Activated T-helper 1 cell treated with anti-CD3 and anti-CD28 coated beads, Interleukin-12 subunit alpha, Interleukin-12 subunit beta, Interleukin-2, Interleukin-4 antibody, amounts not matched to agents 30 ng/mL and 10 ng/mL and 1 ng/mL, durations not matched to agents 14 hours and 24 hours and 36 hours (primary cell): Measurements from ENCODE around the gene PAH. TPM values are rescaled to one million over a fixed set of nuclear protein-coding genes. Genes with fewer than 3 reads are reported as not detected.
A peak's percentile ranks its signal among the peaks of the same experiment; 100 is the strongest.

Source experiments
- DNase-seq: peaks from one replicate; pipeline ENCODE4 v3.0.0; 2021; ENCODE audit warnings: low spot score
- H3K27ac Mint-ChIP-seq: one replicate; pipeline ENCODE4 v1.8.0; 2021; ENCODE audit warnings: mild to moderate bottlenecking, mixed read lengths
- H3K27me3 Mint-ChIP-seq: one replicate; pipeline ENCODE4 v1.8.0; 2022; ENCODE audit warnings: mild to moderate bottlenecking, moderate library complexity, mixed read lengths; ENCODE audit not compliant: insufficient read depth
- H3K36me3 Mint-ChIP-seq: one replicate; pipeline ENCODE4 v1.8.0; 2021; ENCODE audit warnings: low read depth, mixed read lengths
- H3K4me1 Mint-ChIP-seq: one replicate; pipeline ENCODE4 v1.8.0; 2021; ENCODE audit warnings: low read depth, mixed read lengths
- H3K4me3 Mint-ChIP-seq: one replicate; pipeline ENCODE4 v1.8.0; 2021; ENCODE audit warnings: mild to moderate bottlenecking, moderate library complexity, mixed read lengths
- H3K9me3 Mint-ChIP-seq: one replicate; pipeline ENCODE4 v1.8.0; 2021; ENCODE audit warnings: mixed read lengths
- intact Hi-C: fragments of 100-400 bp; cut with micrococcal nuclease; formaldehyde crosslinking; loops from one replicate; pipeline ENCODE4 v1.15.1; 2024
- total RNA-seq: library from RNA; stranded (reverse); gene quantifications from 2 replicates; pipeline ENCODE4 v1.2.3, GENCODE V29; 2022

PAH gene
- not detected in 2 replicates for total RNA-seq

DNA sequence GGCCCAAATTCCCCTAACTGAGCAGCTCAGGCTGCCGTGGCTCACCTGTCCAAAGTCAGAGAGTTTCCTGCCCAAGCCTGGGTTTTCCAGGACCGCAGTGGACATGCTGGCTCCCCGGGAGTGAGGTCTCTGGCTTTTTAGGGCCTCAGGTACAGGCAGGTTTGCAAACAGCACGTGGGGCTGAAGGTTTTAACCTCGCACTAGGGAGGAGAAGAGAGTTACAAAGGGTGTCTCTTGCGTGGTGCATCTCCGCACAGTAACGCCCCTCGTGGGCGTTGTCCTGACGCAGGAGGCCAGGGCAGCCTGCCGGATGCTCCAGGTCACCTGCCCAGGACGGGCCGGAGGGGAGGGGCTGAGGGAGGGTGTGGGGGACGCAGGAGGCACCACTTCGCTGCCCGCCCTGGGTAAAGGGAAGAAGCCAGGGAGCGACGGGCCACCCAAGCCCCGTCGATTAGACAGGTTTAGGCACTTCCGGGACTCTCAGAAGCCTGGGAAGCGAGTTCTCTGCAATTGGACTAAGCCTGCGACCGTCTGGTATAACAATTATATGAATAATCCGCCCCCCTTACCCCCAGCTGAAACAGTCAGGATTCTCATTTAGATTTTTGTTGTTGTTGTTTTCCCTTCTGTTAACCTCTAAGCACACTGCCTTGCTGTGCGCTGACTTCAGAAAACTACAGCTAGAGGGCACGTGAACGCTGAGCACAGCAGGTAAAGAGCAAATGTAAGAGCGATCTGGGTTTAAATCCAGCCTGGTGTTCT, at the start of gene PAH:
Gene PAH, minus strand, starts transcription at position 219 of the 762 bp plus-strand sequence. Its CDS starts 114 bp downstream, at position 105.
- H3K36me3 Mint-ChIP-seq, result no peaks in the 10 kb centered on the region
- intact Hi-C loops, result no loop called here
- DNase-seq, result no peak
- H3K4me1 Mint-ChIP-seq, result no peaks in the 10 kb centered on the region
- peaks cover 26% of the 10 kb centered on the region for H3K27me3 Mint-ChIP-seq
- peak within 1 kb of the TSS; percentile 54 for H3K4me3 Mint-ChIP-seq
- H3K9me3 Mint-ChIP-seq, result no peaks in the 10 kb centered on the region
- no peak within 1 kb of the TSS for H3K27ac Mint-ChIP-seq

DNA sequence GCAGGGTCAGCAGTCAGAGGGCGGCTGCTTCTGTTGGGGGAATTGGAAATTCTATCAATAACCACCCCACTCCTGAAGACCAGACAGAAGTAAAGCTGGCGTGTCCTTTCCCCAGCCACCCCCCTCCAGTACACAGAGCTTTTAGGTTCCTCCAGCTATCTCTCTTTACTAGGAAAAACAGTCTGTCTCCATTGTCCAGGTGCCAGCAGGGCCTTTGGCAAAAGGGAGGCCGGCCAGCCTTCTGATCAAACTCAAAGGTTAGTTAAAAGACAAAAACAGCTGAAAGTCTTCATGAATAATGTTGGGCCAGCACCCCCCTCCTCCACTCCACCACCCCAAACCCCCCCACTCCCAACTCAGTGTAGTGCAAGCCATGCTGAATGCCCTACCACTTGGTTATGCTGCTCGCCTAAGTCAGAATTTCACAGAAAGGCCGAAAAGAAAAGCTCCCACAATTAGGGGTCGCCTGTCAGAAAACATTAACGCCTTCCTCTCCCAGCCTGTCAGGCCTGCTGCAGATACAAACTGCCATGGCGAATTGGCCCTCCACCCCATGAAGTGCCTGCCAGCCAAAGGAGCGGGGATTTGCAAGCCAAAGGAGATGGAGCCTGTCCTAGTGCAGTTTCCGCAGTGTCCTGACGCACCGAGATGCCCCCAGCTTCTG, 49.3 kb upstream of the PAH start:
- Mint-ChIP-seq H3K4me3 (no peak overlapping the region), H3K27ac (no peak overlapping the region), H3K9me3 (peaks cover 13% of the 10 kb centered on the region), H3K36me3 (peaks cover 5% of the 10 kb centered on the region), H3K27me3 (peaks cover 82% of the 10 kb centered on the region), H3K4me1 (peaks cover 30% of the 10 kb centered on the region)
- DNase-seq, result no peak
- intact Hi-C loops, result no loop called here

DNA sequence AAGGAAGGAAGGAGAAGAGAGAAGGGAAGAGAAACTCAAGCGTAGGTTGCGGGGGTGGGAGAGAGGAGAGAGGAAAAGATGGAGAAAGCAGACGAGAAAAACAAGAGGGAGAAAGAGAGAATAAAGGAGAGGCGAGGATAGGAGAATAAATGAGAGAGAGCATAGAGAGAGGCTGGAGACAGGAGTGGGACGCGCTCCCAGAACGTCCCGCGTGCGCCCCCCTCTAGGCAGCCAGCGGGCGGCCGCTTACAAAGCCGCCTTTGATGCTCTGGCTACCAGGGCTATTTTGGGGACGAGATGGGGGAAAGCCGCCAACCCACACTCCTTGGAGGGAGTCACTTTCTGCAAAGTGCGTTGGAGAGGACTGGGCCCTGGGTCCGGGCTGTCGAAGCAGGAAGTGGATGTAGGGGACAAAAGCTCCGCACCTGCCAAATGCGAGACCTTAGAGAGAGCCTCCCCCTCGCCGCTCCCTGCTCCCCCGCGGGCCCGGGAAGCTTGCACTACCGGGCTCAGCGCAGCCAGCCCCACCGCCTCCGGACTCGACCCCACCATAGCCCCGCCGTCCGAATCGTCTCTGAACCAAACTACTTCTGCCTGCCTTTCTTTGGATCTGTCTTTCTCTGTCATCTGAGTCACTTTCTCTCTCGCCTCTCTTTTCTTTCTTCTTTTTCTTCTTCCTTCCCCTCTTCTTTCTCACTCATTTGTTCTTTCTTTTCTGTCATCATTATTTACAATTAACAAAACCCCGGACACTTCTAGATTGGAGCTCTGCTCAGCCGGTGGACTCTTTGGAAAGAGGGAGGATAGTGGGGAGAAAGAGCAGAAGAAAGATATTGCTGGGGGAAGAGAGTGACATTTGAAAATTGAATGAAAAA, 48.5 kb upstream of the PAH start:
- H3K9me3 Mint-ChIP-seq, result peaks cover 13% of the 10 kb centered on the region
- H3K27me3 Mint-ChIP-seq, result peaks cover 91% of the 10 kb centered on the region
- intact Hi-C loops, result loop anchor here (2.0 kb wide), 1 partner anchor 15 kb away; no protein-coding TSS in a partner anchor
- H3K4me3 Mint-ChIP-seq, result peak overlapping the region; percentile 71
- H3K36me3 Mint-ChIP-seq, result peaks cover 5% of the 10 kb centered on the region
- no peak overlapping the region for H3K27ac Mint-ChIP-seq
- peaks cover 30% of the 10 kb centered on the region for H3K4me1 Mint-ChIP-seq
- no peak for DNase-seq

DNA sequence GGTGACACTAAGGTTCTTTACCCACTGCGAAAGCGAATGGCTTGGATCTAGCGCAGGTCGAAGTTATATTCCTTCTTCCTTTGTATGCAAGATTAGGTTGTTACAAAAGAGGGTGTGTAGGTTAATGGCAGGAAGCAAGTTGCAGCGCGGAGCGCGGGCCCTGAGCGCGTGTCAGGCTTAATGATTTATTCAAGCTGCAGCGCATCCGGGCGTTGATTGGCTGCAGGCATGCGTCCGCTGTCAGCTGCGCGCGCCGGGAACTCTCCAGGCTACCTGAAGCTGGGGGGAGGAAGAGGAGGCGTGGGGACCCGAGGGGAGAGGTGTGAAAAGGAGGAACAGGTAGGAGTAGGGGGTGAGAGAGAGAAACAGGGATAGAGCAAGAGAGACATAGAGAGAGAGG, 47.8 kb upstream of the PAH start:
- Mint-ChIP-seq H3K4me1 (peaks cover 30% of the 10 kb centered on the region), H3K27me3 (peaks cover 91% of the 10 kb centered on the region), H3K27ac (no peak overlapping the region), H3K9me3 (peaks cover 13% of the 10 kb centered on the region), H3K4me3 (peak overlapping the region; percentile 71), H3K36me3 (peaks cover 5% of the 10 kb centered on the region)
- DNase-seq, result no peak
- intact Hi-C loops, result loop anchor here (2.0 kb wide), 1 partner anchor 14 kb away; no protein-coding TSS in a partner anchor

DNA sequence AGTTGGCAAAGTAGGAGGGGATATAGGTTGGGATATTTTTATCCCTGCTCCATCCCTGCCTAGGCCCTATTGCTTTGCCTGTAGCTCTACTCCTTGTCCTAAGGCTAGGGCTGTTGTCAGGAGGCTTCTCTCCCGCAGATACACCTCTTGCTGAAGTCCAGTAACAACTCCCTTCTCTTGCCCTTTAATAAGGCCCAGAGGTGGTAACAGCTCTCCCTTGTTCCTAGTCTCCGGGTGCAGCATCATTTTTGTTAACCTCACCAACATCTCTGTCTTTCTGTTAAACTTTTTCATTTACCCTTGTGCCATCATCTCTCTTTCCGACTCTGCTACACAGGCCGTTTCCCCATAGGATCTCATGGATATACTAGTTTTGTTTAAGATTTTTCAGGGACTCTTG, 46.8 kb upstream of the PAH start:
- H3K9me3 Mint-ChIP-seq, result peaks cover 13% of the 10 kb centered on the region
- peaks cover 37% of the 10 kb centered on the region for H3K4me1 Mint-ChIP-seq
- peaks cover 5% of the 10 kb centered on the region for H3K36me3 Mint-ChIP-seq
- no peak overlapping the region for H3K4me3 Mint-ChIP-seq
- peaks cover 94% of the 10 kb centered on the region for H3K27me3 Mint-ChIP-seq
- no peak for DNase-seq
- H3K27ac Mint-ChIP-seq, result no peak overlapping the region
- intact Hi-C loops, result loop anchor here (2.0 kb wide), 1 partner anchor 13 kb away; no protein-coding TSS in a partner anchor

DNA sequence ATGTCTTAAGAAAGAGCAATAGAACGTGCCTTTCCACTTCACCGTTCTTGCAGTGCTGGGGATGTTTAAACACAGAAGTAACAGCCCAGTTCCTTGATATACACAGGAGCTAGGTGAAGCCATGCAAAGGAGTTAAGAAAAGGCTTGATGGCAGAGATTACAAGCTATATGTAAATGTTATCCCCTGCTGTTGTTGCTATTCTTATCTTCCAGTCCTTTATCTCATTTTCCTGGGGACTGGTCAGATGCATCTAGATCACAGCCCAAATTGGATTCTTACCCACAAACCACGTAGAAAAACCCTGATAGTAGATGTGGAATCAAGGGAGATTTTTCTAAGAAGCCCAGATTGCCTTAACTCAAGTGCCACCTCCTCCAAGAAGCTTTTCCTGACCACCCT, 45.9 kb upstream of the PAH start:
- Mint-ChIP-seq H3K27me3 (peaks cover 96% of the 10 kb centered on the region), H3K9me3 (peaks cover 13% of the 10 kb centered on the region), H3K27ac (no peak overlapping the region), H3K4me1 (peaks cover 37% of the 10 kb centered on the region), H3K36me3 (peaks cover 5% of the 10 kb centered on the region), H3K4me3 (no peak overlapping the region)
- intact Hi-C loops, result no loop called here
- DNase-seq, result no peak

DNA sequence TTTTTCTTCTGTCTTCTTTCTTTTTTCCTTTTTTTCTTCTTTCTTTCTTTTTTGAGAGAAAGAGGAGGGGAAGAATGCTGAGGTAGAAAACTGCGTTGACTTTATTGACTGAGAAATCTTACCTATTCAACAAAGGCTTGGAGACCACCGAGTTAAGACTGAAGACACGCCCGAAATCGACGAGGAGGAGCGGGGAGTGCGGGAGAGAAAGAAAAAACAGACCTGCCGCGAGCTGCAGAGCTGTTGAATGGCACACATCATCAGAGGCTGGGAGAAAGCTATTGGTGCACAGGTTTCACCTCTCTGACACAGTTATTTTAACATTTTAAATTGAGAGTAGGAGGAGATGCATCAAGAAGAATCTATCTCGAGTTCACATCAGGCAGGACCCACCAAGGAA, 45.5 kb upstream of the PAH start:
- DNase-seq, result no peak
- Mint-ChIP-seq H3K27me3 (peaks cover 96% of the 10 kb centered on the region), H3K36me3 (peaks cover 5% of the 10 kb centered on the region), H3K4me1 (peaks cover 37% of the 10 kb centered on the region), H3K4me3 (no peak overlapping the region), H3K9me3 (peaks cover 13% of the 10 kb centered on the region), H3K27ac (no peak overlapping the region)
- intact Hi-C loops, result no loop called here

DNA sequence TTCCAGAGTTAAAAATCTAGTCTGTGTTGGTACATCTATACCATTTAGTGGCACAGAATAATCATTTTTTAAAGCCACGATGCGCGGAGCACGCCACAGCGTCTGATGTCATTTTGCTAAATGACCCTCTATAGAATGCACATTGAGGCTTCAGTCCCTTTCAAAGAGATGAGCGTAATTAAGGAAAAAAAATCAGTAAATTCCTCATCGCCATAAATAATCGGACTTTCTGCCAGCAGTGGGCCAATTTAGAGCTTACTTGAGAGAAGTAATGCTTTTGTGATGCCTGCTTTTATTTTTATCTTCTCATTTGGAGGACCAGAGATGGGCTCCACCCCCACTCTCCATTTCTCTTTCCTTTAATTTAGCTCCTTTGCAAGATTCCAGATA, 44.4 kb upstream of the PAH start:
- DNase-seq, result no peak
- no peak overlapping the region for H3K27ac Mint-ChIP-seq
- H3K36me3 Mint-ChIP-seq, result peaks cover 5% of the 10 kb centered on the region
- peaks cover 46% of the 10 kb centered on the region for H3K4me1 Mint-ChIP-seq
- peaks cover 94% of the 10 kb centered on the region for H3K27me3 Mint-ChIP-seq
- H3K4me3 Mint-ChIP-seq, result no peak overlapping the region
- peaks cover 13% of the 10 kb centered on the region for H3K9me3 Mint-ChIP-seq
- intact Hi-C loops, result no loop called here

DNA sequence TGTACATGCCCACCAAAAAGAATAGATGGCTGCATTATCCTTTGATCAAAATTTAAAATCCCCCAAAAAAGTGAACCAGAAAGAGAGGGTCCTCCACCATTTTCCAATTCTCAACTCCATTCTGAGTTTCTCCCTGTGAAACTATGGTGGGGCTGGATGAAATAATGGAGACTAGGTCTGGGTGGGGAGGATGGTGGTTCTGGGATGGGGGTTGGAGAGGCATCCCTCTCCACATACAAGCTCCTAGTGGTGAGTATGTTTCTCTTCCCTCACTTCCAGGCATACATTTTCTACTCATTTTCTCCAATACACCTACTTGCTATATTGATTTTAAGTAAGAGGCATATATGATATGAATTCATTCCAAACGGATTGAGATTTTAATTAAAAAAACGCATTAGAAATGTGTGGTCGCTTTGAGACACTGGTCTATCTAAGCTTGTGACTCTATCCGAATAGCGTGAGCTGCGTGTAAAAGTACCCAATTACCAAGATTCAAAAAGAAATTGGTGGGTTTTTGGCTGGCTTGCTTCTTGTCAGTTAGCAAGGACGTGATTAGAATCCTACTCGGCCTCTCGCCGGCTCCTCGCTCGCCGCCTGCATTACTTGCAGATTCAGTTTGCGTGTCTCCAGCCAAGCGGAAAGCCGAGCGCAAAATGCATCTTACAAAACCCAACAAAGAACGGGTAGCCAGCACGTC, 43.9 kb upstream of the PAH start:
- peaks cover 13% of the 10 kb centered on the region for H3K9me3 Mint-ChIP-seq

DNA sequence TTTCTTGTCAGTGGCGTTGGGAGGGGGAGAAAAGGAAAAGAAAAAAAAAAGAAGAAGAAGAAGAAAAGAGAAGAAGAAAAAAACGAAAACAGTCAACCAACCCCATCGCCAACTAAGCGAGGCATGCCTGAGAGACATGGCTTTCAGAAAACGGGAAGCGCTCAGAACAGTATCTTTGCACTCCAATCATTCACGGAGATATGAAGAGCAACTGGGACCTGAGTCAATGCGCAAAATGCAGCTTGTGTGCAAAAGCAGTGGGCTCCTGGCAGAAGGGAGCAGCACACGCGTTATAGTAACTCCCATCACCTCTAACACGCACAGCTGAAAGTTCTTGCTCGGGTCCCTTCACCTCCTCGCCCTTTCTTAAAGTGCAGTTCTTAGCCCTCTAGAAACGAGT, 42.3 kb upstream of the PAH start:
- H3K27ac Mint-ChIP-seq, result peak overlapping the region; percentile 42
- intact Hi-C loops, result no loop called here
- peaks cover 89% of the 10 kb centered on the region for H3K27me3 Mint-ChIP-seq
- no peak for DNase-seq
- H3K9me3 Mint-ChIP-seq, result peaks cover 11% of the 10 kb centered on the region
- H3K4me1 Mint-ChIP-seq, result peaks cover 34% of the 10 kb centered on the region
- H3K36me3 Mint-ChIP-seq, result peaks cover 5% of the 10 kb centered on the region
- peak overlapping the region; percentile 50 for H3K4me3 Mint-ChIP-seq

More for the DNA sequence above, 43.9 kb upstream of the PAH start:
- peaks cover 90% of the 10 kb centered on the region for H3K27me3 Mint-ChIP-seq
- no peak for DNase-seq
- no peak overlapping the region for H3K4me3 Mint-ChIP-seq
- intact Hi-C loops, result no loop called here
- H3K4me1 Mint-ChIP-seq, result peaks cover 45% of the 10 kb centered on the region
- H3K36me3 Mint-ChIP-seq, result peaks cover 5% of the 10 kb centered on the region
- no peak overlapping the region for H3K27ac Mint-ChIP-seq

DNA sequence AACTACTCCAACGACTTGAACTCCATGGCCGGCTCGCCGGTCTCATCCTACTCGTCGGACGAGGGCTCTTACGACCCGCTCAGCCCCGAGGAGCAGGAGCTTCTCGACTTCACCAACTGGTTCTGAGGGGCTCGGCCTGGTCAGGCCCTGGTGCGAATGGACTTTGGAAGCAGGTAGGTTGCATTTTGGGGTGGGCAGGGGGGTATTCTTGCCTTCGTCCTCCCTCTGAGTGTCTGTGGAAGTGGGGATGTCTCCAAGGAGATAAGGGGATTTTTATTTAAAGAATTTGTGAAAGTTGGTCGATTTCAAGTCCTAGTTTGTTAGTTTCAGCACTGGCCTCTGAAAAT, 41.8 kb upstream of the PAH start:
- DNase-seq, result no peak
- peaks cover 5% of the 10 kb centered on the region for H3K9me3 Mint-ChIP-seq
- peaks cover 87% of the 10 kb centered on the region for H3K27me3 Mint-ChIP-seq
- H3K27ac Mint-ChIP-seq, result peak overlapping the region; percentile 42
- H3K4me3 Mint-ChIP-seq, result peak overlapping the region; percentile 50
- intact Hi-C loops, result no loop called here
- H3K4me1 Mint-ChIP-seq, result peaks cover 35% of the 10 kb centered on the region
- no peaks in the 10 kb centered on the region for H3K36me3 Mint-ChIP-seq

DNA sequence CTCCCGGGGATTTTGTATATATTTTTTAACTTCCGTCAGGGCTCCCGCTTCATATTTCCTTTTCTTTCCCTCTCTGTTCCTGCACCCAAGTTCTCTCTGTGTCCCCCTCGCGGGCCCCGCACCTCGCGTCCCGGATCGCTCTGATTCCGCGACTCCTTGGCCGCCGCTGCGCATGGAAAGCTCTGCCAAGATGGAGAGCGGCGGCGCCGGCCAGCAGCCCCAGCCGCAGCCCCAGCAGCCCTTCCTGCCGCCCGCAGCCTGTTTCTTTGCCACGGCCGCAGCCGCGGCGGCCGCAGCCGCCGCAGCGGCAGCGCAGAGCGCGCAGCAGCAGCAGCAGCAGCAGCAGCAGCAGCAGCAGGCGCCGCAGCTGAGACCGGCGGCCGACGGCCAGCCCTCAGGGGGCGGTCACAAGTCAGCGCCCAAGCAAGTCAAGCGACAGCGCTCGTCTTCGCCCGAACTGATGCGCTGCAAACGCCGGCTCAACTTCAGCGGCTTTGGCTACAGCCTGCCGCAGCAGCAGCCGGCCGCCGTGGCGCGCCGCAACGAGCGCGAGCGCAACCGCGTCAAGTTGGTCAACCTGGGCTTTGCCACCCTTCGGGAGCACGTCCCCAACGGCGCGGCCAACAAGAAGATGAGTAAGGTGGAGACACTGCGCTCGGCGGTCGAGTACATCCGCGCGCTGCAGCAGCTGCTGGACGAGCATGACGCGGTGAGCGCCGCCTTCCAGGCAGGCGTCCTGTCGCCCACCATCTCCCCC, 41.2 kb upstream of the PAH start:
- intact Hi-C loops, result no loop called here
- Mint-ChIP-seq H3K9me3 (no peaks in the 10 kb centered on the region), H3K4me3 (peak overlapping the region; percentile 80), H3K36me3 (no peaks in the 10 kb centered on the region), H3K27ac (no peak overlapping the region), H3K4me1 (peaks cover 41% of the 10 kb centered on the region), H3K27me3 (peaks cover 81% of the 10 kb centered on the region)
- no peak for DNase-seq
